Renal pelvis (tissue), 12 donors: ENCODE measurements around the gene MIF4GD. TPM values are rescaled to one million over a fixed set of nuclear protein-coding genes. Genes with fewer than 3 reads are reported as not detected.

ENCODE experiments used
- DNase-seq: peaks from one replicate; pipeline ENCODE4 v3.0.0-alpha.2; 2013
- long read RNA-seq, 16 experiments: transcript quantifications; one replicate each; lab custom pipeline, GENCODE V29; 2026
- polyA plus RNA-seq, 3 donors: library from polyadenylated mRNA; unstranded; fragments of 120-200 nt; gene quantifications; one replicate each; pipeline ENCODE4 v1.2.1, GENCODE V29; 2013; ENCODE audit not compliant: insufficient read length in 3 of 3

MIF4GD gene
- 10 to 100 TPM; 21.8 to 22.8 (median 22.3) TPM for polyA plus RNA-seq
- long read RNA-seq, donor 1, partial matches to known transcripts = 0 of 7 reads
- long read RNA-seq, donor 1, other reads (novel, unspliced or antisense) = 0 of 7 reads
- long read RNA-seq, donor 2, transcript MIF4GD-202 (6 exons, 1,306 nt) = major isoform, 7 of 15 reads
- long read RNA-seq, donor 2, partial matches to known transcripts = 0 of 15 reads
- long read RNA-seq, donor 2, other reads (novel, unspliced or antisense) = 0 of 15 reads
- long read RNA-seq, donor 3, transcript MIF4GD-202 (6 exons, 1,306 nt) = major isoform, 11 of 22 reads
- long read RNA-seq, donor 3, transcript MIF4GD-214 (5 exons, 1,230 nt) = minor isoform, 8 of 22 reads
- long read RNA-seq, donor 3, partial matches to known transcripts = 0 of 22 reads
- long read RNA-seq, donor 3, other reads (novel, unspliced or antisense) = 0 of 22 reads
- long read RNA-seq, donor 4, partial matches to known transcripts = 6 of 13 reads
- long read RNA-seq, donor 4, other reads (novel, unspliced or antisense) = 0 of 13 reads
- long read RNA-seq, donor 5, partial matches to known transcripts = 0 of 3 reads
- long read RNA-seq, donor 5, other reads (novel, unspliced or antisense) = 0 of 3 reads
- long read RNA-seq, donor 6, transcript MIF4GD-202 (6 exons, 1,306 nt) = major isoform, 6 of 13 reads
- long read RNA-seq, donor 6, partial matches to known transcripts = 0 of 13 reads
- long read RNA-seq, donor 6, other reads (novel, unspliced or antisense) = 0 of 13 reads
- long read RNA-seq, donor 7, transcript MIF4GD-202 (6 exons, 1,306 nt) = major isoform, 7 of 18 reads
- long read RNA-seq, donor 7, partial matches to known transcripts = 10 of 18 reads
- long read RNA-seq, donor 7, other reads (novel, unspliced or antisense) = 0 of 18 reads
- long read RNA-seq, donor 8, partial matches to known transcripts = 0 of 1 reads
- long read RNA-seq, donor 8, other reads (novel, unspliced or antisense) = 0 of 1 reads
- long read RNA-seq, donor 9, transcript MIF4GD-202 (6 exons, 1,306 nt) = major isoform, 9 of 21 reads
- long read RNA-seq, donor 9, partial matches to known transcripts = 7 of 21 reads
- long read RNA-seq, donor 9, other reads (novel, unspliced or antisense) = 0 of 21 reads
- long read RNA-seq, donor 10, transcript MIF4GD-202 (6 exons, 1,306 nt) = major isoform, 9 of 15 reads
- long read RNA-seq, donor 10, transcript MIF4GD-214 (5 exons, 1,230 nt) = minor isoform, 6 of 15 reads
- long read RNA-seq, donor 10, partial matches to known transcripts = 0 of 15 reads
- long read RNA-seq, donor 10, other reads (novel, unspliced or antisense) = 0 of 15 reads
- long read RNA-seq, donor 11, partial matches to known transcripts = 8 of 15 reads
- long read RNA-seq, donor 11, other reads (novel, unspliced or antisense) = 0 of 15 reads
- long read RNA-seq, donor 12, transcript MIF4GD-202 (6 exons, 1,306 nt) = major isoform, 8 of 12 reads
- long read RNA-seq, donor 12, partial matches to known transcripts = 0 of 12 reads
- long read RNA-seq, donor 12, other reads (novel, unspliced or antisense) = 0 of 12 reads
- long read RNA-seq, donor 13, partial matches to known transcripts = 0 of 4 reads
- long read RNA-seq, donor 13, other reads (novel, unspliced or antisense) = 0 of 4 reads
- long read RNA-seq, donor 14 = 0 reads
- long read RNA-seq, donor 15 = 0 reads
- long read RNA-seq, donor 16, transcript MIF4GD-202 (6 exons, 1,306 nt) = major isoform, 11 of 22 reads
- long read RNA-seq, donor 16, partial matches to known transcripts = 7 of 22 reads
- long read RNA-seq, donor 16, other reads (novel, unspliced or antisense) = 0 of 22 reads

GRCh38 chr17:75270966-75271232 lies at the start of gene MIF4GD:
Gene MIF4GD (minus strand): TSS chr17:75271231. CDS start chr17:75270195, 1,036 bp downstream.
- peak; percentile 77 for DNase-seq

- DNase-seq = no peak
Measured at GRCh38 chr17:75319904-75320691, 49.1 kb upstream of the MIF4GD start.

GRCh38 chr17:75318615-75319222 lies 47.7 kb upstream of the MIF4GD start:
- no peak for DNase-seq

- DNase-seq = no peak
Measured at GRCh38 chr17:75318211-75318610, 47.2 kb upstream of the MIF4GD start.

GRCh38 chr17:75317671-75318070 lies 46.6 kb upstream of the MIF4GD start:
- no peak for DNase-seq

GRCh38 chr17:75316253-75316652 lies 45.2 kb upstream of the MIF4GD start:
- no peak for DNase-seq

- no peak for DNase-seq
Measured at GRCh38 chr17:75315541-75316243, 44.7 kb upstream of the MIF4GD start.

- DNase-seq = no peak
Measured at GRCh38 chr17:75313941-75314551, 43.0 kb upstream of the MIF4GD start.

GRCh38 chr17:75308732-75309629 lies 38.0 kb upstream of the MIF4GD start:
- no peak for DNase-seq

- DNase-seq = no peak
Measured at GRCh38 chr17:75307957-75308731, 37.1 kb upstream of the MIF4GD start.

GRCh38 chr17:75301502-75302206 lies 30.6 kb upstream of the MIF4GD start:
- no peak for DNase-seq

GRCh38 chr17:75301049-75301448 lies 30.0 kb upstream of the MIF4GD start:
- no peak for DNase-seq

GRCh38 chr17:75300280-75300679 lies 29.2 kb upstream of the MIF4GD start:
- no peak for DNase-seq

GRCh38 chr17:75295201-75296158 lies 24.4 kb upstream of the MIF4GD start:
- no peak for DNase-seq
